Skeletal muscle tissue (tissue), 4 donors: Measurements from ENCODE around the gene JMJD1C. TPM values are rescaled to one million over a fixed set of nuclear protein-coding genes. Genes with fewer than 3 reads are reported as not detected.

Experiments used
- H3K27ac ChIP-seq: one replicate; pipeline ENCODE4 v1.7.0; 2013; ENCODE audit warnings: mild to moderate bottlenecking, low read depth, low read length, inconsistent platforms
- H3K27me3 ChIP-seq, 3 donors: one replicate each; pipeline ENCODE4 v1.7.0; 2013; ENCODE audit warnings: low read length in 3 of 3; ENCODE audit not compliant: control insufficient read depth in 3 of 3, insufficient read depth in 3 of 3
- H3K36me3 ChIP-seq, 3 donors: one replicate each; pipeline ENCODE4 v1.7.0; 2013; ENCODE audit warnings: low read length in 3 of 3; ENCODE audit not compliant: control insufficient read depth in 3 of 3, insufficient read depth in 3 of 3
- H3K4me1 ChIP-seq, 3 donors: one replicate each; pipeline ENCODE4 v1.7.0; 2013; ENCODE audit warnings: low read length in 3 of 3, mild to moderate bottlenecking in 3 of 3; ENCODE audit not compliant: control insufficient read depth in 3 of 3, insufficient read depth in 3 of 3
- H3K4me3 ChIP-seq, 3 donors: one replicate each; pipeline ENCODE4 v1.7.0; 2013; ENCODE audit warnings: low read length in 3 of 3
- H3K9ac ChIP-seq, 3 donors: one replicate each; pipeline ENCODE4 v1.7.0; 2013; ENCODE audit warnings: low read length in 3 of 3, mild to moderate bottlenecking in 3 of 3, moderate library complexity in 2 of 3, low read depth in 1 of 3
- H3K9me3 ChIP-seq, 3 donors: one replicate each; pipeline ENCODE4 v1.7.0; 2013; ENCODE audit warnings: low read length in 3 of 3; ENCODE audit not compliant: control insufficient read depth in 3 of 3
- total RNA-seq: library from RNA; depleted of rRNA; stranded (reverse); fragments of >200 nt; gene quantifications from one replicate; pipeline ENCODE4 v1.2.3, GENCODE V29; 2014
- donor health status: Osteomylitis.

Gene JMJD1C, protein sequence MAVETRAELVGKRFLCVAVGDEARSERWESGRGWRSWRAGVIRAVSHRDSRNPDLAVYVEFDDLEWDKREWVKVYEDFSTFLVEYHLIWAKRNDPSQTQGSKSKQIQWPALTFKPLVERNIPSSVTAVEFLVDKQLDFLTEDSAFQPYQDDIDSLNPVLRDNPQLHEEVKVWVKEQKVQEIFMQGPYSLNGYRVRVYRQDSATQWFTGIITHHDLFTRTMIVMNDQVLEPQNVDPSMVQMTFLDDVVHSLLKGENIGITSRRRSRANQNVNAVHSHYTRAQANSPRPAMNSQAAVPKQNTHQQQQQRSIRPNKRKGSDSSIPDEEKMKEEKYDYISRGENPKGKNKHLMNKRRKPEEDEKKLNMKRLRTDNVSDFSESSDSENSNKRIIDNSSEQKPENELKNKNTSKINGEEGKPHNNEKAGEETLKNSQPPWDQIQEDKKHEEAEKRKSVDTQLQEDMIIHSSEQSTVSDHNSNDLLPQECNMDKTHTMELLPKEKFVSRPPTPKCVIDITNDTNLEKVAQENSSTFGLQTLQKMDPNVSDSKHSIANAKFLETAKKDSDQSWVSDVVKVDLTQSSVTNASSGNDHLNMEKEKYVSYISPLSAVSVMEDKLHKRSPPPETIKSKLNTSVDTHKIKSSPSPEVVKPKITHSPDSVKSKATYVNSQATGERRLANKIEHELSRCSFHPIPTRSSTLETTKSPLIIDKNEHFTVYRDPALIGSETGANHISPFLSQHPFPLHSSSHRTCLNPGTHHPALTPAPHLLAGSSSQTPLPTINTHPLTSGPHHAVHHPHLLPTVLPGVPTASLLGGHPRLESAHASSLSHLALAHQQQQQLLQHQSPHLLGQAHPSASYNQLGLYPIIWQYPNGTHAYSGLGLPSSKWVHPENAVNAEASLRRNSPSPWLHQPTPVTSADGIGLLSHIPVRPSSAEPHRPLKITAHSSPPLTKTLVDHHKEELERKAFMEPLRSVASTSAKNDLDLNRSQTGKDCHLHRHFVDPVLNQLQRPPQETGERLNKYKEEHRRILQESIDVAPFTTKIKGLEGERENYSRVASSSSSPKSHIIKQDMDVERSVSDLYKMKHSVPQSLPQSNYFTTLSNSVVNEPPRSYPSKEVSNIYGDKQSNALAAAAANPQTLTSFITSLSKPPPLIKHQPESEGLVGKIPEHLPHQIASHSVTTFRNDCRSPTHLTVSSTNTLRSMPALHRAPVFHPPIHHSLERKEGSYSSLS (N-terminal part only)
- total RNA-seq: 90.8 TPM

DNA sequence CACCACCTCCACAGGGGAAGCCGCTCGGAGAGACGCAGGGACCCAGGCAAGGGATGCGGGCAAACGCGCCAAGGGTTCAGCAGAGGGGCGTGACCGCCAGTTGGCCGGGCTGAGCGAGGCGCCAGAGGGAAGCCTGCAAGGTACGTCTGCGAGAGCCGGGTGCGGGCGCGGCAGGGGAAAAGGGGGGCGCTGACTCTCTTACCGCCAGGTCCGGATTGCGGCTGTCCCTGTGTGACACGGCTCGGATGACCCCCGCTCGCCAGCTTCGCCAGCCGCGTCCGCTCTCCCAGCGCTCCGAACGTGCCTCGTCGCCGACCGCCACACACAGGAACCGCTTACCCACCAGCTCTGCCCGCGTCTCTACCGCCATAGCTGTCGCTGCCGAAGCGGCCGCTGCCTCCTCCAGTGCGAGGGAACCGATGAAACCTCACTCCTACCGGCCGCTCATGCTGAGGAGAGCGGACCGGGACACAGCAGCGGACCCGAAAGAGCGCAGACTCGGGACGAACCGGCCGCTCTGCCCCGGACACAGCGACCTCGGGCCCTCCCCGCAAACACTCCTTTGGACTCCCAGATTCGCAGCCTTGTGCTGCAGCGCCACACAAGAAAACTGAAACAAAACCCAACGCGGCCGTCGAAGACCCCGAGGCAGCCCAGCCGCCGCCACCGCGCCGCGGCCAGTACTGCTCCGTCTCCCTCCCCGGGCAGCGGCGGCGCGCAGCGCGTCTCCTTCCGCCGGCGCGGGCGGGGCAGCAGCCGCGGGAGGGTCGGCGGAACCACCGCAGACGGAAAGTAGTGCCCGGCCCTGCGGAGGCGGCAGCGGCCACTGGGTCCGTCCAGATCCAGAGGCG, at the start of gene JMJD1C:
TSS of gene JMJD1C (minus strand) at position 685 of the 851 bp plus-strand sequence. CDS start at position 370, 315 bp downstream.
- H3K27ac ChIP-seq: peak within 1 kb of the TSS; percentile 91
- H3K9me3 ChIP-seq: no peaks in the 10 kb centered on the region
- H3K4me1 ChIP-seq: peaks cover 12 to 26% (median 13%) of the 10 kb centered on the region in 3 donors
- H3K9ac ChIP-seq: peak within 1 kb of the TSS; percentile 92 to 93 (median 92)
- no peaks in the 10 kb centered on the region for H3K27me3 ChIP-seq
- no peaks in the 10 kb centered on the region for H3K36me3 ChIP-seq
- peak within 1 kb of the TSS; percentile 91 to 93 (median 91) for H3K4me3 ChIP-seq

DNA sequence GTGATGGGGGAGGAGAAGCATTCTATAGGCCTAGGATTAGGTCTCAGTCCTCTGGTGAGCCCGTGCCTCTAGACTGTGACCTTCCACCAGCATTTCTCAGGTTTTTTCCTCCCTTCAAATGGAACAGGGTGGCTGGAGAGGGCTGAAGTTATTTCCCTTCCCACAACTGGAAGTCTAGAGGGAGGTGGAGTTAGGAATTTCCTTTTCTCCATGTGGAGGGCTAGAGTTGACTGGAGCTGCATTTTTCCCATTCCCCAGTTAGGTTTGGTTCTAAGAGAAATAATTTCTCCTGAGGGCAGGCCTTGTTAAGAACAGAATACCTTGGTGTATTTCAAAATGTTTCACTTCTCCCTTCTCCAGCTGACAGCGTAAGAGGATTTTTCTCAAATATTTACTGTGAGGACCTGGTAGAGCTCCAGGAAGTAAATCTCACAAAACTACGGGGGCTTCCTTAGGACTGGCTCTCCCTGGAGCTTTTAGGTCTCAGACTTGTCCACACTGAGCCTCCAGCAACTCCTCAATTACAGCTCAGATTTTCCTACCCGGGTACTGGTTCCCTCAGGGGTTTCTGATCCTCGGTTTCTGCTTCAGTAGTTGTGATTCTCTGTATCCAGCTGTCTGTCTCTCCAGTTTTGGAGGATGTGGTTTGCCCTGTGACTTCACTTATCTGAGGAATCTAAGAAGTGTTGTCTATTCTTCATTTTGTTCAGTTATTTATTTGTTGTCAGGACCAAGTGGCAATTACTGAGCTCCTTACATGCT, 49.4 kb upstream of the JMJD1C start:
- Histone ChIP-seq H3K36me3 (no peaks in the 10 kb centered on the region), H3K4me1 (peaks cover 1 to 10% (median 5%) of the 10 kb centered on the region in 3 donors), H3K9ac (peak overlapping the region in 1 of 3 donors; percentile 43), H3K27ac (peak overlapping the region; percentile 61), H3K27me3 (no peaks in the 10 kb centered on the region), H3K4me3 (no peak overlapping the region), H3K9me3 (no peaks in the 10 kb centered on the region)

DNA sequence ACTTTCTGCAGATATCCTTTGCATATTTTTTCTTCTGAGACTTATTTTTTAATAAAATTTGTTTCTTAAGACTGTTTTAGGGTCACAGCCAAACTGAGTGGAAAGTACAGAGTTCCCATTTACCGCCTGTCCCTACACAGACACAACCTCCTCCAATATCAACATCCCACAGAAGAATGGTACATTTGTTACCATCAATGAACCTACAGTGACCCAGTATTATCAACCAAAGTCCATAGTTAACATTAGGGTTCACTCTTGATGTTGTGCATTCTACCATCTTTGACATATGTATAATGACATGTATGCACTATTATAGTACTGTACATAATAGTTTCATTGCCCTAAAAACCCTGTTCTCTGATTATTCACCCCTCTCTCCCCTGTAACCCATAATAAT, 40.8 kb upstream of the JMJD1C start:
- no peak overlapping the region for H3K27ac ChIP-seq

DNA sequence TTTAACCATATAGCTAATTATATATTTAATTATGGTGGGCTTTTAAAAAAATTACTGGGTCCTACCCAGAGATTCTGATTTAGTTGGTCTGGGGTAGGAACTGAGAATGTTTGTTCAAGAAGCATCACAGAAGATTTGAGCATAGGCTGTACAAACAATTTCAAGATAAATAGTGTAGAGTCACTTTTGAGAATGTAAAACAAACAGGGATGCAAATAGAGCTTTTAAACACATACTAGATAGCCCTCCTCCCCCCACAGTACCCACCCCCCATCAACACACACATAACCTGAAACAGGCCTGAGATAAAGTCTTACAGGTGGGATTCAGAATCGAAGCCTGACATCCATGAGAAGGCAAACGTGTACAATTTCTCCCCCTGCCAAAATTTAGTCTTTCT, 39.8 kb upstream of the JMJD1C start:
- no peaks in the 10 kb centered on the region for H3K27me3 ChIP-seq
- H3K36me3 ChIP-seq: no peaks in the 10 kb centered on the region
- H3K4me1 ChIP-seq: peaks cover 0 to 9% (median 3%) of the 10 kb centered on the region in 3 donors
- no peak overlapping the region for H3K4me3 ChIP-seq
- H3K9me3 ChIP-seq: no peaks in the 10 kb centered on the region
- H3K27ac ChIP-seq: no peak overlapping the region
- no peak overlapping the region for H3K9ac ChIP-seq

More for the DNA sequence above, 40.8 kb upstream of the JMJD1C start:
- Histone ChIP-seq H3K9ac (no peak overlapping the region), H3K36me3 (no peaks in the 10 kb centered on the region), H3K4me3 (no peak overlapping the region), H3K4me1 (peaks cover 0 to 9% (median 3%) of the 10 kb centered on the region in 3 donors), H3K9me3 (no peaks in the 10 kb centered on the region), H3K27me3 (no peaks in the 10 kb centered on the region)

DNA sequence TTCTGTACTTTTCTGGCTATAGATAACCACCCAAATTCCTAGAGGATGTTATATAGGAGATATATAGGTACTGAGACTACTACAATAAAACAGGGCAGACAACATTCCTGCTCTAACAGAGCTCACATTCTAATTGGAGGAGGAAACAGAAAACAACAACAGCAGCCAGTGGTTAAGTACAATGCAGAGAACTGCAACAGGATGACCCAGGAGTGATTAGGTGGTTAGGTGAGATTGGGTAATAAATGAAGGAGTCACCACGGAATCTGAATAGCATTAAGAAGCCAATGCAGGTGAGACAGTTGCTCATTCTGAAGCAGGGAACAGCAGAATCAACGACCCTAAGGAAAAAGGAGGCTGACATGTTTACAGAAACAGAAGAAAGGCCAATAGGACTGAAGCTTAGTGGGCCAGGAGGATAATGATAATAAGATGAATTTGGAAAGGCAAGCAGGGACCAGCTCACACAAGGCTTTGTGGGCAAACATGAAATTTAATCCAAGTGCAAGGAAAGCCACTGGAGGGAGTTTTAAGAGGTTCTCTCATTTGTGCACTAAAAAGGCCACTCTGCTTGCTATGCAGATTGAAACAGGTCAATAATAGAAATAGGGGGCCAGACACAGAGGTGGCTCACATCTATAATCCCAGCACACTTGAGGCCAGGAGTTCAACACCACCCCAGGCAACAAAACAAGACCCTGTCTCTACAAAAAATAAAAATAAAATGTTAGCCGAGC, 38.5 kb upstream of the JMJD1C start:
- H3K4me3 ChIP-seq: no peak overlapping the region
- no peaks in the 10 kb centered on the region for H3K9me3 ChIP-seq
- H3K27ac ChIP-seq: no peak overlapping the region
- peaks cover 0 to 9% (median 3%) of the 10 kb centered on the region in 3 donors for H3K4me1 ChIP-seq
- no peak overlapping the region for H3K9ac ChIP-seq
- H3K36me3 ChIP-seq: no peaks in the 10 kb centered on the region
- no peaks in the 10 kb centered on the region for H3K27me3 ChIP-seq

DNA sequence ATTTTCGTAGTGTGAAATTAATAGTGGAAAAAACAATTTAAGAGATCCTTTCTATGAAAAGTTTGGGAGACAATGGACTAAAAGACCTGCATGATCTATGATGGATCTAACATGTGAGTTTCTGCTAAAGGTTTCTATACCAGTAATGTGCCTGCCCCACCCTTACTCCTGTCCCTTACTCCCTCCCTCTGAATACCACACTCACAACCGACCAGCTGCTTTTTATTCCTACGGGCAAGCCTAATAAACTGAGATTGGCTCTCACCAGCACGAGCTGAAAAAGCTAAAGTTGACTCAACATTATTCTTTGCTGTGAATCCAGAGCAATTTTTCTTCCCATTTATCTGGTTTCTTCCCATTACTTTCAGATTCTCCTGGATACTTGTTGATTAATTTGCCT, 37.6 kb upstream of the JMJD1C start:
- Histone ChIP-seq H3K27ac (no peak overlapping the region), H3K9ac (no peak overlapping the region), H3K27me3 (no peaks in the 10 kb centered on the region)

DNA sequence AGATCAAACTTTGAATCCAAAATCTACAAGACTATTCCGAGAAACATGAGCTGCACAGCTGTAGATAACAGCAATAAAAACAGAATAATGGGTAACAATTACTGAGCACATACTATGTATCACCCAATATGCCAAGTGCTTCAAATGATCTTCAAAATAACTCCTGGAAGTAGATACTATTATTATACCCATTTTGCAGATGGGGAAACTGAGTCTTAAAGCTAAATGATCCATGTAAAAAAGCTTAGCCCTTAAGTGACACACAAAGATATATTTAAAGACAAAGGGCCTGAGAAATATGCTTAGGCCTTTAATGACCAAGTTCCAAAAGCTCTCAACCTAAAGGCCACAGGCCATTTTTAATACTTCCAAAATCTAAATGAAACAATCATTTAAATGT, 37.1 kb upstream of the JMJD1C start:
- Histone ChIP-seq H3K4me1 (peaks cover 0 to 9% (median 3%) of the 10 kb centered on the region in 3 donors), H3K27me3 (no peaks in the 10 kb centered on the region), H3K36me3 (no peaks in the 10 kb centered on the region), H3K27ac (no peak overlapping the region), H3K4me3 (no peak overlapping the region), H3K9ac (no peak overlapping the region), H3K9me3 (no peaks in the 10 kb centered on the region)

More for the DNA sequence above, 37.6 kb upstream of the JMJD1C start:
- Histone ChIP-seq H3K9me3 (no peaks in the 10 kb centered on the region), H3K4me3 (no peak overlapping the region), H3K4me1 (peaks cover 0 to 9% (median 3%) of the 10 kb centered on the region in 3 donors), H3K36me3 (no peaks in the 10 kb centered on the region)

DNA sequence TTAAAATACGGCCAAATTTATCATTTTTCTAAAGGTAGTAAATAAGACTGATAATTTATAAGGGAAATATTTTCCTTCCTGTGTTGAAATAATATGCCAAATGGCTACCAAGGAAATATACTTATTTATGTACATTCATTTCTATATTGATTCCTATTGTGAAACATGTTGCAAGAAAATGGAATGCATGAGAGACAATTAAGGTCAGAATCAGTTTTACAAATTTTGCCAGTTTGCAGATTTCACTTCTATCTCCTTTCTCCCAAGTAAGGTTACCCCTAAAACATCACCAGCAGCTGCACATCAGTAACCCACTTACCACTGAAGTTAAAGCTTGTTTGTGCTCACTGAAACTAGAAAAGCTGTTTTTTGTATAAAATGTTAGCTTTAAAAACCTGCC, 36.2 kb upstream of the JMJD1C start:
- H3K27me3 ChIP-seq: no peaks in the 10 kb centered on the region
- H3K4me1 ChIP-seq: peaks cover 0 to 9% (median 3%) of the 10 kb centered on the region in 3 donors
- no peak overlapping the region for H3K9ac ChIP-seq
- no peaks in the 10 kb centered on the region for H3K9me3 ChIP-seq
- H3K4me3 ChIP-seq: no peak overlapping the region
- no peaks in the 10 kb centered on the region for H3K36me3 ChIP-seq
- no peak overlapping the region for H3K27ac ChIP-seq
